HL-60/S4 (cell line): Measurements from ENCODE around the gene LEKR1.

Source experiments
- in situ Hi-C: fragments of 300-500 bp; cut with MboI; formaldehyde crosslinking; loops from 2 replicates; pipeline ENCODE4 v1.14.3; 2022; ENCODE audit warnings: low sequenced_read_pairs

The LEKR1 gene

GRCh38 chr3:157075693-157076420, 249.7 kb downstream of the LEKR1 start:
- in situ Hi-C loops: loop anchor here (25.0 kb wide), 3 partner anchors 414 to 914 kb away; partner anchors contain the start of gene TIPARP

- in situ Hi-C loops: loop anchor here (25.0 kb wide), 3 partner anchors 415 to 915 kb away; partner anchors contain the start of gene TIPARP
Measured at GRCh38 chr3:157077565-157077991, 251.4 kb downstream of the LEKR1 start.

GRCh38 chr3:157078131-157078810, 252.1 kb downstream of the LEKR1 start:
- in situ Hi-C loops: loop anchor here (25.0 kb wide), 3 partner anchors 416 to 916 kb away; partner anchors contain the start of gene TIPARP

GRCh38 chr3:157078811-157079185, 252.6 kb downstream of the LEKR1 start:
- in situ Hi-C loops: loop anchor here (25.0 kb wide), 3 partner anchors 416 to 916 kb away; partner anchors contain the start of gene TIPARP

GRCh38 chr3:157079676-157080369, 253.7 kb downstream of the LEKR1 start:
- in situ Hi-C loops: loop anchor here (25.0 kb wide), 3 partner anchors 418 to 918 kb away; partner anchors contain the start of gene TIPARP

GRCh38 chr3:157081626-157082210, 255.6 kb downstream of the LEKR1 start:
- in situ Hi-C loops: loop anchor here (25.0 kb wide), 3 partner anchors 419 to 919 kb away; partner anchors contain the start of gene TIPARP

GRCh38 chr3:157082305-157082982, 256.3 kb downstream of the LEKR1 start:
- in situ Hi-C loops: loop anchor here (25.0 kb wide), 3 partner anchors 420 to 920 kb away; partner anchors contain the start of gene TIPARP

- in situ Hi-C loops: loop anchor here (25.0 kb wide), 3 partner anchors 422 to 922 kb away; partner anchors contain the start of gene TIPARP
Measured at GRCh38 chr3:157083824-157084223, 257.7 kb downstream of the LEKR1 start.

- in situ Hi-C loops: loop anchor here (25.0 kb wide), 3 partner anchors 424 to 924 kb away; partner anchors contain the start of gene TIPARP
Measured at GRCh38 chr3:157086060-157086750, 260.1 kb downstream of the LEKR1 start.

GRCh38 chr3:157086775-157087174, 260.6 kb downstream of the LEKR1 start:
- in situ Hi-C loops: loop anchor here (25.0 kb wide), 3 partner anchors 424 to 924 kb away; partner anchors contain the start of gene TIPARP

GRCh38 chr3:157087373-157087772, 261.2 kb downstream of the LEKR1 start:
- in situ Hi-C loops: loop anchor here (25.0 kb wide), 3 partner anchors 425 to 925 kb away; partner anchors contain the start of gene TIPARP

- in situ Hi-C loops: loop anchor here (25.0 kb wide), 3 partner anchors 426 to 926 kb away; partner anchors contain the start of gene TIPARP
Measured at GRCh38 chr3:157087780-157088600, 261.8 kb downstream of the LEKR1 start.

- in situ Hi-C loops: loop anchor here (25.0 kb wide), 3 partner anchors 427 to 927 kb away; partner anchors contain the start of gene TIPARP
Measured at GRCh38 chr3:157088601-157089454, 262.7 kb downstream of the LEKR1 start.

GRCh38 chr3:157089455-157090221, 263.5 kb downstream of the LEKR1 start:
- in situ Hi-C loops: loop anchor here (25.0 kb wide), 3 partner anchors 427 to 927 kb away; partner anchors contain the start of gene TIPARP

GRCh38 chr3:157091083-157091833, 265.1 kb downstream of the LEKR1 start:
- in situ Hi-C loops: loop anchor here (25.0 kb wide), 3 partner anchors 429 to 929 kb away; partner anchors contain the start of gene TIPARP
